AG10803 (cell line): Measurements from ENCODE around the gene MFGE8.
"Not testable (repeated sequence)": the region's sequence is repeated elsewhere in the genome, so short reads cannot be mapped to it uniquely, and the experiment has no call there.

Experiments used
- DNase-seq: peaks from one replicate; pipeline ENCODE4 v3.0.0; 2010; ENCODE audit warnings: low read depth
- H3K4me3 ChIP-seq: 2 replicates; pipeline ENCODE4 v1.5.1; 2011; ENCODE audit warnings: mild to moderate bottlenecking, low read length, control low read depth
- CTCF ChIP-seq: conservative IDR thresholded peaks from 2 replicates; pipeline ENCODE4 v1.5.1; 2011; ENCODE audit warnings: mild to moderate bottlenecking, low read length, control low read depth, inconsistent platforms

Gene MFGE8

GRCh38 chr15:88949734-88950400 is 36.7 kb upstream of the MFGE8 start:
- no peak overlapping the region for H3K4me3 ChIP-seq
- no peak for DNase-seq
- TF ChIP-seq CTCF: no peak

- TF ChIP-seq CTCF: no peak
- DNase-seq: no peak
- no peak overlapping the region for H3K4me3 ChIP-seq
Measured at GRCh38 chr15:88940110-88940675, 27.0 kb upstream of the MFGE8 start.

GRCh38 chr15:88939486-88939806 is 26.3 kb upstream of the MFGE8 start:
- H3K4me3 ChIP-seq: no peak overlapping the region
- no peak for DNase-seq
- no peak for TF ChIP-seq CTCF

- TF ChIP-seq CTCF: no peak
- H3K4me3 ChIP-seq: no peak overlapping the region
- no peak for DNase-seq
Measured at GRCh38 chr15:88938802-88939485, 25.8 kb upstream of the MFGE8 start.

GRCh38 chr15:88934449-88934848 is 21.3 kb upstream of the MFGE8 start:
- H3K4me3 ChIP-seq, DNase-seq: not testable (repeated sequence)

- DNase-seq: no peak
- no peak overlapping the region for H3K4me3 ChIP-seq
- no peak for TF ChIP-seq CTCF
Measured at GRCh38 chr15:88932875-88933330, 19.7 kb upstream of the MFGE8 start.

GRCh38 chr15:88932271-88932874 is 19.2 kb upstream of the MFGE8 start:
- DNase-seq: no peak
- TF ChIP-seq CTCF: no peak
- H3K4me3 ChIP-seq: no peak overlapping the region
